ENCODE measurements around the gene MT3. TPM values are rescaled to one million over a fixed set of nuclear protein-coding genes. Genes with fewer than 3 reads are reported as not detected.
"Not testable (repeated sequence)": the region's sequence is repeated elsewhere in the genome, so short reads cannot be mapped to it uniquely, and the experiment has no call there.

Gene MT3
- total RNA-seq, 1 donor from 2014 or later = 1.5 TPM

- no peak for DNase-seq (ENCODE audit: low spot score)
Observed at GRCh38 chr16:56610017-56610608, 20.8 kb downstream of the MT3 start.

GRCh38 chr16:56610609-56611111 is 21.3 kb downstream of the MT3 start:
- DNase-seq (ENCODE audit: low spot score) = no peak

- DNase-seq (ENCODE audit: low spot score) = no peak
Observed at GRCh38 chr16:56611281-56611833, 22.0 kb downstream of the MT3 start.

GRCh38 chr16:56613706-56614105 is 24.4 kb downstream of the MT3 start:
- no peak for DNase-seq (ENCODE audit: low spot score)

- DNase-seq (ENCODE audit: low spot score) = no peak
Observed at GRCh38 chr16:56614549-56614991, 25.2 kb downstream of the MT3 start.

GRCh38 chr16:56615353-56615752 is 26.0 kb downstream of the MT3 start:
- no peak for DNase-seq (ENCODE audit: low spot score)

- no peak for DNase-seq (ENCODE audit: low spot score)
Observed at GRCh38 chr16:56616608-56617211, 27.4 kb downstream of the MT3 start.

GRCh38 chr16:56617212-56618085 is 28.1 kb downstream of the MT3 start:
- peak; percentile 78 for DNase-seq (ENCODE audit: low spot score)

GRCh38 chr16:56618138-56618537 is 28.8 kb downstream of the MT3 start:
- no peak for DNase-seq (ENCODE audit: low spot score)

- DNase-seq (ENCODE audit: low spot score) = no peak
Observed at GRCh38 chr16:56620339-56620897, 31.1 kb downstream of the MT3 start.

GRCh38 chr16:56621665-56622445 is 32.5 kb downstream of the MT3 start:
- not testable (repeated sequence) for DNase-seq (ENCODE audit: low spot score)

GRCh38 chr16:56623184-56623583 is 33.9 kb downstream of the MT3 start:
- not testable (repeated sequence) for DNase-seq (ENCODE audit: low spot score)

GRCh38 chr16:56623637-56624036 is 34.3 kb downstream of the MT3 start:
- no peak for DNase-seq (ENCODE audit: low spot score)

- peak; percentile 74 for DNase-seq (ENCODE audit: low spot score)
Observed at GRCh38 chr16:56625140-56625942, 36.0 kb downstream of the MT3 start, which contains the start of gene MT1E. TSS of gene MT1E (plus strand) at chr16:56625781. CDS start at chr16:56625852, 71 bp downstream.

- DNase-seq (ENCODE audit: low spot score) = no peak
Observed at GRCh38 chr16:56625943-56626654, 36.8 kb downstream of the MT3 start.

GRCh38 chr16:56626685-56627084 is 37.4 kb downstream of the MT3 start:
- no peak for DNase-seq (ENCODE audit: low spot score)

GRCh38 chr16:56628486-56629350 is 39.4 kb downstream of the MT3 start:
- no peak for DNase-seq (ENCODE audit: low spot score)

GRCh38 chr16:56629531-56629930 is 40.2 kb downstream of the MT3 start:
- DNase-seq (ENCODE audit: low spot score) = no peak

Data from ureter (tissue), 1 donor.